Stimulated activated CD4-positive, alpha-beta T cell treated with anti-CD3 and anti-CD28 coated beads, Interleukin-15, amount 100 ng/mL, for 48 hours (primary cell): ENCODE data around the gene CHCT1.
"Not testable (repeated sequence)": the region's sequence is repeated elsewhere in the genome, so short reads cannot be mapped to it uniquely, and the experiment has no call there.

Source experiments
- DNase-seq, 2 donors: peaks; one replicate each; pipeline ENCODE4 v3.0.0-alpha.2; 2020; ENCODE audit warnings: low read depth in 2 of 2

Gene CHCT1

GRCh38 chr17:60398227-60398959 is 23.9 kb upstream of the CHCT1 start:
- DNase-seq: no peak

- no peak for DNase-seq
These were observed 20.5 kb upstream of the CHCT1 start for GRCh38 chr17:60401819-60402218.

GRCh38 chr17:60403523-60403810 is 18.8 kb upstream of the CHCT1 start:
- DNase-seq: no peak

- no peak for DNase-seq
These were observed 18.3 kb upstream of the CHCT1 start for GRCh38 chr17:60403962-60404361.

GRCh38 chr17:60406887-60407286 is 15.4 kb upstream of the CHCT1 start:
- no peak for DNase-seq

GRCh38 chr17:60410001-60410400 is 12.3 kb upstream of the CHCT1 start:
- DNase-seq: no peak

GRCh38 chr17:60412701-60413100 is 9.6 kb upstream of the CHCT1 start:
- no peak for DNase-seq

GRCh38 chr17:60415146-60415545 is 7.1 kb upstream of the CHCT1 start:
- DNase-seq: no peak

- DNase-seq: no peak
These were observed 5.8 kb upstream of the CHCT1 start for GRCh38 chr17:60416368-60416925.

- not testable (repeated sequence) for DNase-seq
These were observed 3.3 kb upstream of the CHCT1 start for GRCh38 chr17:60419003-60419402.

- not testable (repeated sequence) for DNase-seq
These were observed 2.4 kb upstream of the CHCT1 start for GRCh38 chr17:60419875-60420274.

- DNase-seq: peak; percentile 59 to 75
These were observed 772 bp upstream of the CHCT1 start for GRCh38 chr17:60421273-60422161.

- no peak for DNase-seq
These were observed 1.6 kb downstream of the CHCT1 start for GRCh38 chr17:60423865-60424264.

GRCh38 chr17:60425626-60426025 is 3.3 kb downstream of the CHCT1 start:
- no peak for DNase-seq

- DNase-seq: no peak
These were observed 4.3 kb downstream of the CHCT1 start for GRCh38 chr17:60426596-60426995.

- DNase-seq: not testable (repeated sequence)
These were observed 6.2 kb downstream of the CHCT1 start for GRCh38 chr17:60428491-60428890.

- DNase-seq: not testable (repeated sequence)
These were observed 8.3 kb downstream of the CHCT1 start for GRCh38 chr17:60430561-60430960.

GRCh38 chr17:60433021-60433997 is 11.0 kb downstream of the CHCT1 start:
- DNase-seq: not testable (repeated sequence)

- peak; percentile 11 to 28 for DNase-seq
These were observed 13.2 kb downstream of the CHCT1 start for GRCh38 chr17:60435244-60436167.

- DNase-seq: no peak
These were observed 14.4 kb downstream of the CHCT1 start for GRCh38 chr17:60436676-60437075.

- no peak for DNase-seq
These were observed 17.2 kb downstream of the CHCT1 start for GRCh38 chr17:60439501-60439900.
